Measurements from ENCODE around the gene SRL.
A peak's percentile ranks its signal among the peaks of the same experiment; 100 is the strongest.

Gene SRL

DNA sequence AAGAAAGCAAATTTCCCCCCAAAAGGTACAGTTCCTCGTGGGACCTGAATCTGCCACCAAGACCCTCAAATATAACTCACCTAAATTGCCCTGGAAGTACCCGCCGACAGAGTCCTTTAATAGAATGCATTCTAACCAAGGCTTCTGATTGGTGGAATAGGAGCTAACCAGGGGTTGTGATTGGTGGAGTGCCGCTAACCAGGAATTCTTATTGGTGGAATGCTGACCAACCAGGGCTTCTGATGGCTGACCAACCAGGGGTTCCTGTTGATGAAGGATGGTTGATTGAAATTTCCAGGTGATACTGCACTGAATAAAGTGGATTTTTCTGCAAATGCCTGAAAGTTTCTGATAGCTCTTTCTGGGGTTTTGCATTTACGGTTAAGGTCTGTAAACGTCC lies 24.5 kb upstream of the SRL start:
- TF ChIP-seq, protein P1, sequence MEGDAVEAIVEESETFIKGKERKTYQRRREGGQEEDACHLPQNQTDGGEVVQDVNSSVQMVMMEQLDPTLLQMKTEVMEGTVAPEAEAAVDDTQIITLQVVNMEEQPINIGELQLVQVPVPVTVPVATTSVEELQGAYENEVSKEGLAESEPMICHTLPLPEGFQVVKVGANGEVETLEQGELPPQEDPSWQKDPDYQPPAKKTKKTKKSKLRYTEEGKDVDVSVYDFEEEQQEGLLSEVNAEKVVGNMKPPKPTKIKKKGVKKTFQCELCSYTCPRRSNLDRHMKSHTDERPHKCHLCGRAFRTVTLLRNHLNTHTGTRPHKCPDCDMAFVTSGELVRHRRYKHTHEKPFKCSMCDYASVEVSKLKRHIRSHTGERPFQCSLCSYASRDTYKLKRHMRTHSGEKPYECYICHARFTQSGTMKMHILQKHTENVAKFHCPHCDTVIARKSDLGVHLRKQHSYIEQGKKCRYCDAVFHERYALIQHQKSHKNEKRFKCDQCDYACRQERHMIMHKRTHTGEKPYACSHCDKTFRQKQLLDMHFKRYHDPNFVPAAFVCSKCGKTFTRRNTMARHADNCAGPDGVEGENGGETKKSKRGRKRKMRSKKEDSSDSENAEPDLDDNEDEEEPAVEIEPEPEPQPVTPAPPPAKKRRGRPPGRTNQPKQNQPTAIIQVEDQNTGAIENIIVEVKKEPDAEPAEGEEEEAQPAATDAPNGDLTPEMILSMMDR (IDR thresholded peaks at IDR 0.05) = no peak

DNA sequence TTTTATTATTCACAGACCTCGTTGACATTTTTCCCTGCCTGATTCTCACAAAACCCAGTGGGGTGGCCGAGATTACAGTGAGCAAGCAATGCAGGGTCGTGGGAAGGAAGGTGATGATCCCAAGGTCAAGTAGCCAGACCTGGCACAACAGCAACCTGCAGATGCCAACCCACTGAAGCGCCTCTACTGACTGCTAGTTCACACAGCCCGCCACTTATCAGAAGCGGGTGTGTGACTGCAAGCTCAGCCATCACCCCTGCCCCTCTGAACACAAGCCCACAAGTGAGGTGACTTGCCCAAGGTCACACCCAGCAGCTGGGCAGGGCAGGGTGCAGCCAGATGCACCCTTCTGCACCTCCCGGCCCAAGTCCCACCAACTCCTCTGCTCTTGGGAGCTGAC lies 23.8 kb upstream of the SRL start:
- TF ChIP-seq, protein P1 (IDR thresholded peaks at IDR 0.05) = no peak

DNA sequence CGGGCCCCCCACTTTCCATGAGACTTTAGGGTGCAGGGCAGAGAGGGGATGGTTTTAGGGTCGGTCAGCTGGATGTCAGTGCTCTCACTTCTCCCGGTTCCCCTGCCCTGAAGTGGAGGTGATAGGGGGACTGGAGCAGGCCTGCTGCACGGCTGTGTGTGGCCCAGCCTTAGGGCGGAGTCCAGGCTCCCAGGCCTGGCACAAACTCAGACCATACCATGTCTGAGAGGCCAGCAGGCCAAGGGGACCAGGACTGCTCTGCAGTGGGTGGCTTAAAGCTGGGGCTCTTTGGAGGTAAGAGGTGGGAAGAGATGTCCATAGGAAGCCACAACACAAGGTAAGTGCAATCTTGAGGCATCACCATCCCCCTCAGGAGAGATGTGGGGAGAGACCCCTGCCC lies 22.7 kb upstream of the SRL start:
- TF ChIP-seq, protein P1 (IDR thresholded peaks at IDR 0.05) = no peak

DNA sequence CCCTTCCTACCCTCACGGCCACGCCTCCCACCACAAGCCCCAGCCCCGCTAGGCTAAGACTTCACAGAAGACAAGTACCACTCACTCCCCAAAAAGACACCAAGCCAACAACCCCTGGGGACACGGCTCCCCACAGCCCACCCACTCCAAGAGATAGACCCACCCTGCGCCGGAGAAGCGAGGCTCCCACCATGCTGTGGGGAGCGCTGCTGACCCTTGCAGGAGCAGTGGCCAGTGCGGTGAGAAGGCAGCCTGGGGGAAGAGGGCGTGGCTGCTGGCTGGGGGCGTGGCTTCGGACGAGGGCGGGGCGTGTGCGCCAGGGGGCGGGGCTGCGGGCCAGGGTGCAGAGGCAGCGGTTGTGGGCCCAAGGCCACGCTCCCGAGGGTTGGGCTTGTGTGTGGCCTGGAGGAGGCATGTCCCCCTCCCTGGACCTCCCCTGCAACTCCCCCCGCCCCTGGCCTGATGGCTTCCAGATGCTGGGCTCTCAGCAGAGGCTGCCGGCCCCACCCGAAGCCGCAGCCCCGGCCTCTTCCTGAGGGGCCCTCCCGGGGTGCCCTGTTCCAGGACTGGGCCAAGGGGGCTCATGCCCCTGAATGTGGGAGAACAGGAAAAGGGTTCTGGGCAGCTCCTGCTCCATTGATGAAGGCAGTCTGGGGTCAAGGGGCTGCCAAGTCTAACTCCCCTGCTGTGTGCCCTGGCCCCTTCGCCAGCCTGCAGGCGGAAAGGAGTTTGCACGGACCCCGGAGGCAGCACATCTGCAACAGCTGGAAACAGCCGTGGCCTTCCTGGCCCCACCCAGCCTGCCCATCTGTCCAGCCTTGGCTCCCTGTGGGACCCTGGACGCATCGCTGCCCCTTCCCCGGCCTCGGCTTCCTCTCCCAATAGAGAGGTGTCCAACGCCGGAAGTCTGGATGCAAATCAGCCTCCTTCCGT lies 21.9 kb upstream of the SRL start:
- TF ChIP-seq, protein P1 (IDR thresholded peaks at IDR 0.05) = no peak

DNA sequence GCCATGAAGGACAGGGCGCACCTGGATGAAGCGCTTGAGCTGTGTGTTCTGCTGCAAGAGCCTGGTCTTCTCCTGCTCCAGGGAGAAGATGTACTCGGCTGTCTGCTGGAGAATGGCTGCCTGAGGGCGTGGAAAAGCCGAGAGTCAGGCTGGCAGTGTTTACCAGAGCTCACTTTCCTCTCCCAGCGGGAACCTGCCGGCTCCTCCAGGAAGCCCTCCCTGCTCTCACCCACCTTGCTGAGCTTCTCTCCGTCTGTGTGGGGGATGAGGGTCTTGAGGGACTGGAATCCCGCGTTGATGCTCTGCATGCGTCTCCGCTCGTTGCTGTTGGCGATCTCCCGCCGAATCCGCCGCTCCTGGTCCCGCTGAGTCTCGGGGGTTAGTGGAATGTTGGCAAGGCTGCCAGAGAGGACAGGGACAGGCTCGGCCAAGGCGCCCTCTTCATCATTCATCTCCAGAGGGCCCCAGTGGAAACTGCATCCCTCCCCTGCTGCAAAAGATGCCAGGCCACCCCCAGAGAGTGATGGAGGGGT lies 20.5 kb upstream of the SRL start:
- TF ChIP-seq, protein P1 (IDR thresholded peaks at IDR 0.05) = no peak

DNA sequence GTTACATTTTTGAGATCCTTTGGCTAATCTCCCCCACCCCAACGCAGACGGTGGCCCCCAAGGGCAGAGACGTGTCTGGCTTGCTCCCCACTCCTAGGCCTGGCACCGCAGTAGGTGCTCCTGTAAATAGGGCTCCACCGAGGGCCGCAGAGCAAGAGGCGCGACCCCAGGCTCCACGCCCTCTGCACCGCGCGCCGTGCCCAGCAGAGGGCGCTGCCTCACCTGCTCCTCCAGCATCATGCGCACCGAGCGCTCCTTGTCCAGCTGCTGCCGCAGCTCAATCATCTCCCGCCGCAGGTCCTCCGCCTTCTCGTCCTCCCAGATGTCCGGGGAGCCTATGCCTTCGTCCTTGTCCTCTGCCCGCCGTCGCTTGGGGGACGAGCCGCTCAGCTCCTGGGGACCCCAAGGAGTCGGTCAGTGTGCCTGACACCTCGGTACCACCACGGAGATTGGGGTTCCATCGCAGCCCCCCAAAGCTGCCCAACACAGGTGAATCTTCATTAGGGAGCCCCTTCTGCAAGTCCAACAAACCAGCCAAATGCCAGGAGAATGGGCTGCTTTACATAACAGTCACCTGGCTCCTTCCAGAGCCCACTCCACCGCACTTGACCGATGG lies 19.8 kb upstream of the SRL start:
- TF ChIP-seq, protein P1 (IDR thresholded peaks at IDR 0.05) = peak; percentile 60

DNA sequence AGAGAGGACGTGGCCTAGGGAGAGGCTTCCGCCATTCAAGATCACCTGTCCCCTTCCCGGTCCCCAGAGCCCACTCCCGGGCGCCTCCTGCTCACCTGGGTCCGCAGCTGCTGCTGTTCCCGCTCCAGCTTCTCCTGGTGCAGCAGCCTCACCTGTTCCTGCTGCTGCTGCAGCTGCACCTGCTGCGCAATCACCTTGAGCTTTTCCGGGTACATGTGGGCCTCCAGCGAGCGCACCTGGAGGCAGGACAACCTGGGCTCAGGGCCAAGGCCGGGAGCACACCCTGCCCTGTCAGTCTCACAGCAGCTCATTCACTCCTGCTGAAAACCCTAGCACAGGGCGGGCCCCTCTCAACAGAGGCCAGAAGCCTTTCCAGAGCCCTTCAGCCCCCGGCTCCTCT lies 18.5 kb upstream of the SRL start:
- TF ChIP-seq, protein P1 (IDR thresholded peaks at IDR 0.05) = no peak
